ENCODE data around the gene RAD9A. TPM values are rescaled to one million over a fixed set of nuclear protein-coding genes. Genes with fewer than 3 reads are reported as not detected.

Gene RAD9A
- total RNA-seq, 1 experiment from 2014 or later = 9.0 TPM

DNA sequence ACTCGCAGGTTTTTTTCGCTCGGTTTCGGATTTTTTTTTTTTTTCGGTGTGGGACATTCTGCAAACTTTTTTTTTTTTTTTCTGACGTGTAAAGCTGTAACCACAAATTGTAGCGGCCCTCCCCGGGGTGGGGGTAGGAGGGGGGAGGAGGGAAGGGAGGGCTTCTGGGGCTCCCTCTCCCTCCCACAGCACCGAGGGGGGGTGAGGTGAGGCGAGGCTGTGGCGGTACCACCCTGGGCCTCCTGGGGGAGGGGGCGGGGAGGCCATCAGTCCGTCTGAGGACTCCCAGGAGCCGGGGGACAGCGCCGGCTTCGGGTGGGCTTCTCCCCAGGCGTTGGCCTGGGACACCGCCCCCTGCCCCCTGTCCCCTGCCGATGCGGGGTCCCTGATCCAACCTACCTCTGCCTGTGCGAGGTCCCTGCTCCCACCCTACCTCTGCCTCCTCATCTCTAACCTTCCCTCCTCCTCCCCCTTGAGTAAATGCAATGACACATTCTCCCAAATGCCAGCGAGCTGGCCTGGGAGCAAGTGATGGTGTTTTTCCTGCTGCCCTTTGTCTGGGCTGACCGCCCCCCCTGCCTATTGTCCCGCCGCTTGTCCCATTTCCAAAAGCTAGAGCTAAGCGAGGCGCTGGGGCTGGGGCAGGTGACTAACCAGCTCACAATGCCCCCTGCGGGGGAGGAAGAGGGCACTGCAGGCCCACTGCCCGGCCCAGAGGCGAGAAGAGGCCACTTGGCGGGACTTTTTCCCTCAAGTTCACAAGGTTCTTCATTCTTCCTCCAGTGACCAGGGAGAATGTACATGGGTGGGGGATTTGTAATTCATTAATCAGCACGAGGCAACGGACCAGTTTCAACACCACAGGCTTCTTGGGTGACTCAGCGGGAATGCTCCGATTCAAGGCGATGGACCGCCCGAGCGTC is 17.9 kb upstream of the RAD9A start:
- DNase-seq (ENCODE audit: low read depth) = peak; percentile 95

DNA sequence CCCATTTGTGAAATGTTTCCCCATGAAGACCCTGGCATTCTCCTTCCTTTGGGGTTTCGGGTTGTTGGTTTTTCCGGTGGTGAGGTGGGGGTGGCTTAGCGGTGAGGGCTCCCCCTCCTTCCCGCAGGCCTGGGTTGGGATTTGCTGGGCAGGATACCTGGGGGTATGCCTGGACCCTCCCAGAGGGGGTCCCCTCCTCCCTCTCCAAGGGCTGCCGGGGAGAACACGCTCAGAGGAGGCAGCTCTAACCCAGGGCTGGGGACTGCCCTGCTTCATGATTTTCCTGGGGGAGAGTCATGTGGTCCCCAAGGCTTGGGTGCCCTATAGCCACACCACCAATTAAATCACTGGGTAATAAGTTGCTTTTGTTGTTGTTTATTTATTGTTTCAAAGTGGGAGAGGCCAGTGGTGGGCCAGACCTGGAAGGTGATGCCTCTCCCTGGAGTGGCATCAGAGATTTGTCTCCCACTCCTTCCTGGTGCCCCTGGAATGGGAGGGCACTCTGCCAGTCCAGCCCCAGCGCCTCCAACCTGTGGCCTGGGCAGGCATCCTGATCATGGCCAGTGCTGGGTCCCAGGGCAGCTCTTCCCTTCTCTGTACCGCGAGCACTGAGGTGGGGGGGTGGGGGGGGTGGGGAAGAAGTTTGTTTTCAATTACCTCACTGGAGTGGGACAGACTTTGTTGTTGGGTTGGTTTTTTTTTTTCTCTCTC is 17.1 kb upstream of the RAD9A start:
- DNase-seq (ENCODE audit: low read depth) = peak; percentile 52

DNA sequence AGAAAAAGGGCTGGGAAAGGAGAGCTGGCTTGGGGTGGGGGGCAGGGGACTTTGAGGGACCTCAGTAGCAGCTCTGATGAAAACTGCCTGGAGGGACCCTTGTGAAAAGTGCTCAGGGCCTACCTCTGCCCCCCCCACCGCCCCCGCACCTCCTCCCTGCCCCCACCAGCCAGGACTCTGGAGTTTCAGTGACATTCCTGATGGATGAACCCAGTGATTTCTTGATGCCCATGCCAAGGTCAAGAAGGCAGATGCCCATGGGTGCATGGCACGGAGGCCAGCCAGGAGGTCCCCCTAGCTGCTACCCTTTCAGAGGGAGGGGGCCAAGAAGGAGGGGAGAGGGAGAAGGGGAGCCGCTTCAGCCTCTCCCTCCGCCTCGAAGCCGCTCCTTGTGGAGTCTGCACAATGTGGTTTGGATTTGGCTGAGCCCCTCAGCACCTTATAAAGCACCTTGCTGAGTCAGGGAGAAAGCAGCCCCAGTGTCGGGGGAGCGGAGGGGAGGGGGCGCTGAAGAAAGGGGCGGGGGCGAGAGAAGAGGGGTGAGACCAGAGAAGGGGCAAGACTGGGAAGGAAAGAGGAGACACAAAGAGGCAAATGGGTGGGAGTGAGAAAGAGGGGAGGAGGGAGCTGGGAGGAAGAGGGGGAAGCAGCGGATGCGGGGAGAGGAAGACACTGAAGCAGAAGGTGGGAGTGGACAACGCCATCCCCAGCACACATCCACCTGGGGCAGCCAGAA is 16.3 kb upstream of the RAD9A start:
- DNase-seq (ENCODE audit: low read depth) = no peak

DNA sequence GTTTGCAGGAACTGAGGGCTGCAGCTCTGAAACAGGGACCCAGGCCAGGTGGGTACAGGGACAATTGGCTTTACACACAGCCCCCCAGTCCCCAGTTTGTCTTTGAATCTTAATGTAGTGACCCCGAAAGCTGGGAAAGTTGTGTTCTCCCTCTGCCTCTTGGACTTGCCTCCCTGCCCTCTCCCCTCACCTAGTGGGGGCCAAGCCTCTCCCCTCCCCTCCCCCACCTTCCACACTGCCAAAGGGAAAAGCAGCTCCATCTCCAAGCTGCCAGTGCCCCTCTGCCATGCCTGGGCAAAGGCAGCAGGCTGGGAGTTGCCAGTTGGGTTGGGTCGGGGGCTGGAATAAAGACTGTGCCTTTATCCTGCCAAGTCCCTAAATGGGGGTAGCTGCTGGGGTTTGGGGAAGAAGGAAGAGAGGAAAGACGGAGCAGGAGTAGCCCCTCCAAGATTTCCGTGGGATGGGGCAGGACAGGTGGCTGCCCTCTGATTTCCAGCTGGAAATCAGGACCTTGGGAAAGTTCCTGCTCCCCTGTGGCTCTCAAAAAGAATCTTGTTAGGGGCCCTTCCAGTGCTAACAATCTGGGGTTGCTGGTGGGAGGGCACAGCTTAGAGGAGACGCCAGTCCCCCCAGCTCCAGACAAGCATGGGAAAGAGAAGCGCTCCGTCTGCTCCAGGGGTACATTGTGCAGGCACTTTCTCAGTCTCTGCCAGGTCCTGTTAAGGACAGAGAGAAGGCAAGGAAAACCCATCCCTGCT is 15.5 kb upstream of the RAD9A start:
- DNase-seq (ENCODE audit: low read depth) = no peak

DNA sequence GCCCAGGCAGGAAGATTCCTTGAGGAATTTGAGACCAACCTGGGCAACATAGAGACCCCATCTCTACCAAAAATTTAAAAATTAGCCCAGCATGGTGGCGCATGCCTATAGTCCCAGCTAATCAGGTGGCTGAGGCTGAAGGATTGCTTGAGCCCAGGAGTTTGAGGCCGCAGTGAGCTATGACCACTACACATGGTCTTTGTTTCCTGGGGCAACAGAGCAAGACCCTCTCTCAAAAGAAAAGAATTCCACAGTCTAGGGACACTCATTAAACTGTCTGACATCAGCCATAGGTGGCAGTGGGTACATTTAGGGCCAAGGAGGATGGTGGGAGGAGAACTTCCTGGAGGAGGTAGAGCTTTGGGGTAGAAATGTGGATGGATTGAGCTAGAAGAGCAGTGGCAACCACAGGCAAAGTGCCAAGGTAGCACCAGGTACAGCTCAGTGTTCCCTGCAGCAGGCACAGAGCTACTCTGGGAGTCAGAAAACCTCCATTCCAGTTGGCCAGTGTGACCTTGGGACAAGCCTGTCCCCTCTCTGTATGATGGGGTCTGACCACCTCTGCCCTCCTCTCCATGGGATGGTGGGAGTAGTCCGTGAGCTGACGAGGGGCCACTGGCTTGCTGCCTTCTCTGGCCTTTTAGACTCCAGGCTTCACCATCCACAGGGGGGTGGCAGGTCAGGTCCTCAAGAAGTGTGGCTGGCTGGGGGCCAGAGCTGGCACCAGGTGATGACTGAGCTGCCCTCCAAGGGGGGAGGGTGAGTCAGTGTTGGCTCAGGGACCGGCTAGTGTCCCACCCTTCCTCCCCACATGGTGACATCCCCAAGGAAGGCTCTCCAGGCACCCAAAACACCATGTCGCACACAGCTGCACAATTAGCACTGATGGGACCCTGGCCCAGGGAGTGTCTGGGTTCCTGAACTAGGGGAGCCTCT is 14.6 kb upstream of the RAD9A start:
- peak; percentile 41 for DNase-seq (ENCODE audit: low read depth)

DNA sequence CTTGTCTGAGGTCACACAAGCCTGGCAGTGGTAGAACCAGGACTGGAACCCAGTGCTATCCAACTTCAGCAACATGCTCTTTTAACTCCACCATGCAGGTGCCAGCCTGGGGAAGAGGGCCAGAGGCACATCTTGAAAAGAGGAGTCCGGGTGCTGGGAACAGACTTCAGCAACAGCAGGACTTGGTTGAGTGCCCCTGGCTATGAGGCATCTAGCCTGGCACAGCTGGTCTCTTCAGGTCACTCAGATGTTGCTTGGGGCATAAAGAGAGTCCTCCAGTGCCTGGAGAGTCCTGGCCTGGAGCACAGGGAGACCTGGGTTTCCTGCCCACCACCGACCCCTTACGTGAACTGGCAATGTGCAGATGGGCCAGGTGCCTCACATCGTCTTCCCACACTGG is 13.2 kb upstream of the RAD9A start:
- DNase-seq (ENCODE audit: low read depth) = no peak

DNA sequence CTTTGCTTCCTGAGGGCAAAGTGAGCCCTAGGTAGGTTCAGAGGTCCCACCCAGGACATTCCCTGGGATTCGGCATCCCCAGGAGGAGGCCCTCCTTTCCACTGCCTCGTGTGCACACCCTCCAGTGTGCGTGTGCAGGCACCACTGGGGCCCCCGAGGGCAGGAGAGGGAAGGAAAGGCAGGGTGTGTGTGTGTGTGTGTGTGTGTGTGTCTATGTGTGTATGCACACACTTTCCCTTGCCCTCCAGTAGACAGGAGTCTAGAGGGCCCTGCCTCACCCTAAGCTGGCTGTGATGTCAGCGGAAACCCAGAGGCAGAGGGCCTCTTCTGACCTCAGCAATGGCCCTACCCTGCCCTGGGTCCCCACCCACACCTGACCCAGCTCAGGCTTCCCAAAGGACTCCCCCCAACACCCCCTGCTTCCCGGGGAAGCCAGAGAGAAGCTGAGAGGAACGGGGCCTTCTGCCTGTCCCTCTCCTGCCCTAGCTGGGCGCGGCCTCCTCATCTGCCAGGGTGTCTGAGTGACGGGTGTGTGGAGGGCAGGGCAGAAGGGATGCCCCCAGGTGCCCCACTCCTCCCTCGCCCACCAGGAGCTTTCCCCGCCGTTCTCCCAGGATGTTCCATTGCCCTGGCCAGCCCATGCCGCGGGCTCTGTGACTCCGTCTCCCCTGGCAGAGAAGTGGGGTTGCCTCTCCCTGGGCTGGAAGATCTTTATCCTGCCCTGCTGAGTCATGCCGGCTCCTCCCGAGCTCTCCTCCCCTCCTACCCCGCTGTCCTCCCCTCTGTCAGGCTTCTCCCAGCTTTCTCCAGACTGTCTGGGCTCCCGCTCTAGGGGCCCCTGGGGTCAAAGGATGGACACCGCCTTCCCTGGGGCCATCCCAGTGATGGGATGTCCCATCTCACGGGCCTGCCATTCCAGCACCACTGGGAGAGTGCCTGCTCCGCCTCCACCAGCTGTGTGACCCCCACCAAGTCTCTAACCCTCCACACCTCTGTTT is 12.4 kb upstream of the RAD9A start:
- DNase-seq (ENCODE audit: low read depth) = peak; percentile 74

DNA sequence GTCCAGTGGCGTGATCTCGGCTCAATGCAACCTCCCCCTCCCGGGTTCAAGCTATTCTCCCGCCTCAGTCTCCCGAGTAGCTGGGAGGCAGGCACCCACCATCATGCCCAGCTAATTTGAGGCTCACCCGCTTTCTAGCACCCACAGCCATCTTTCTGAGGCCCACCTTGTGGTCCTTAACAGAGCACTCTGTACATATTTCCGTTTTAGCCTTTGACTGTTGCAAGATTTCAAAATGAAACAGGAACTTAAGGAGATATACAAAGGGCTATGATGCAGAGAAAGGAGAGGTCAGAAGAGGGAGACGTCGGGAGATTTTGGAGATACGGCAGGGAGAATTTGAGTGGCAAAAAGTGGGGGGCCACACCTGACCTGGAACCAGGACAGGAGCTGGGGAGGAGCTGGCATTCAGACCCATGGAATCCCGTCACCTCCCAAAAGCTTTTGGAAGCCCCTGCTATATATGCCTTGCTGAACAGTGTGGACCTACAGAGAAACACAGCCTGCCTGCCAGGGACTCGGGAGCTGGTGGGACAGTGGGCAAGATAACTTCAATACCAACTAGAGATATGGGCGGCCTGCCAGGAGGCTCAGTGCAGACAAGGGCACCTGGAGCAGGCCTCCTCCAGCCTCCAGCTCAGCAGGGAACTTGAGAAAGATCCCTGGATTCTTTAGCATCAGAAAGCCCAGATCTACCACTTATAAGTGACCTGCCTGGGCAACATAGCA is 10.4 kb upstream of the RAD9A start:
- no peak for DNase-seq (ENCODE audit: low read depth)

DNA sequence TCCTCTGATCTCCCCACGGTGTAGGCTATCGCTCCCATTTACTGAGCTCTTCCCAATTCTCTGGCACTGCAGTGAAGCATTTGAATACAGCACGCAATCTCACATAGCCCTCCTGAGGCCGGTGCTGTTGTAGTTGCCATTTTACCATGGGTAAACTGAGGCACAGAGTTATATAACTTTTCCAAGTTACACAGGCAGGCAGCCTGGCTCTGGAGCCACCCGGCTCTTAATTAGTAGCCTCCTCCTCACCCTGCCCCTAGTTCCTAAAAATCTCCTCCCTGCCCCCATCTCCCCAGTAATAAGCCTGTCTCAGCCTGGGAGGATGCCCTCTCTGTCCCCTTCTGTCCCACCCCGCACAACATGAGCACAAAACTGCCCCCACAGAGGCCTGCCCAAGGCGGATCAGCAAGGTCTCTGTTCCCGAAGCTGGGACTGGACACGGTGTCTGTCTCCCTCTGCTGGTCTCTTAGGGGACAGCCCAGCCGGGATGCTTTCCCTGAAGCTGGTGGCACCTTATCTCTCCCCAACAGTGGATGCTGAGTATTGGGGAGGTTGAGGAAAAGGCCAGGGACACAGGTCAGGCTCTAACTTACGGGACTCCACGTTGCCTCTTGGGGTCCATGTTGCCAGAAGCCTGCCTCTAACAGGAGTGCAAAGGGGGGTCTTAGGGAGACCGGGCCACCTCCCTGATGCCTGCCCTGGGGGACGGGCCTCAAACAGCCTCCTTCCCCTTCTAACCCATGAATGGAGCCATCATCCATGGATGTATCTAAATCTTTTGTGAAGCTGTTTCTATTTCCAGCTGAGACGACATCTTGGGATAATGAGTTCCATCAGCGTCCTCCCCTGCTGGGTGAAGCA is 9.3 kb upstream of the RAD9A start:
- peak; percentile 77 for DNase-seq (ENCODE audit: low read depth)

DNA sequence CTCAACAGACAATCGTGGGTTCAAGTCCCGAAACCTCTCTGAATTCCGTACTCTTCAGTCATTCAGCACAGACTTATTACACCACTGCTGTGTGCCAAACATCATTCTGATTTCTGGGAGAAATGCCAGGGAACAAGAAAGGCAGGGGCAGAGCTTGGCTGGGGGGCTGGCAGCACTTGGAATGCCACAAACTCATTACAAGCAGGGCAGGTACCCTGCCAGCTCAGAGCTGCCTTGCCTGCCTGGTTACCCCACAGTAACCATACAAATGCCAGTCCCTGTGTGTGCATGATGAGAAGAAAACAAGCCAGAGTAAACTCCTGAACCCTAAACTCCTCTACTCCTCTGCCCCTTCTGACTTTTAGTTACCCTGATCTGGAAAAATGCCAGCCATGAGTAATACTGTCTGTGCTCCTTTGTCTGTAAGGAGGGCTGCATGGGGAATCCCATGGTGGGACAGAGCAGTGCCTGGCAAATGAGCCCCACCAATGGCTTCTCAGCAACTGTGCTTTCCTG is 6.9 kb upstream of the RAD9A start:
- DNase-seq (ENCODE audit: low read depth) = peak; percentile 76

DNA sequence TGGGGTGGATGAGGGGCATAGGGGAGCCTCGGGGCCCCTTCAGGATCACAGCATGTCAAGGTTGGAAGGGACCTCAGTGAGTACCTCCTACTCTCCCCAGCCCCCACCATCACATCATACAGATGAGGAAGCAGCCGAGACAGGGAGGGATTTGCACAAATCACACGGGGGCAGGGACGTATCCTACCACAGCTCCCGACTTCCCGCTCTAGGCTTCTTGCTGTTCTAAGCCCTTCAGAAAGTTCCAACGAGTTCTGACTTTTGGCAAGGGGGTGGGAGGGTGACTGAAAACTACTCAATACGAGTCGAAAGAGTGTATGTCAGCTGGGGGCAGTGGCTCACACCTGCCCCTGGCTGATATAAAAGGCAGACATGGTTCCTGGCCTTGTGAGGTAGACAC is 4.7 kb upstream of the RAD9A start:
- DNase-seq (ENCODE audit: low read depth) = no peak

DNA sequence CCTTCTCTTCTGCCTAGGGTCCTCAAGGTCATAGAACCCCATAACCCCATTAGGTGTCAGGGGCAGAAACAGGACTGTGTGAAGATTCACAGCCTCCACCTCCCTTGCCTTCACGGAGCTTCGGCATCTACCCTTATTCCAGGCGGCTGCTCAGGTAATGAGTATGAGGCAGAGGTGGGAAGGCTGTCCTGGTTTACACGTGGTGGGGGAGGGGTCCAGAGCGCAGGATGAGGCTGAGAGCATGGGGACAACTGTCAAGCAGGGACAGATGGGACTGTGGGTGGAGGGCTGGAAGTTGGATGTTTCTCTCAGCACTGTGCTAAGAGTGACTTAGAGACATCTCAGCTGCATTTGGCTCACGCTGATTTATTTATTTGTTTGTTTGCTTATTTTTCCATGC is 4.3 kb upstream of the RAD9A start:
- DNase-seq (ENCODE audit: low read depth) = no peak

DNA sequence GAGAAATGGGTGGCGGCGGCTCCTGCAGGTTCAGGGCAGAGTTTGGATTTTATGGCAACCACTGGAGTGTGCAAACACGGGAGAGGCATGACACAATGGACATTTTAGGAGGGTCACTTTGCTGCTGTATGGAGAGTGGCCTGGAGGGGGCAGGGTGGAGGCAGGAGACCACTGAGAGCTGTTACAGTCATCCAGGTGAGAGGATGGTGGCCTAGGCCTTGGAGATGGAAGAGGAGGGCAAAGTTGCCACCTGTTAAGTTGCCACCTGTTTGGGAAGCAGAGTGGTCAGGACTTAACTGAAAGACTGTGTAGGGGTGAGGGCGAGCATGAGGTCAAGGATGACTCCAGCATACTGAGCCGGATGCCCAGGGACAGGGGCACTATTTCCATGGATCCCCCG is 2.3 kb upstream of the RAD9A start:
- DNase-seq (ENCODE audit: low read depth) = peak; percentile 44

DNA sequence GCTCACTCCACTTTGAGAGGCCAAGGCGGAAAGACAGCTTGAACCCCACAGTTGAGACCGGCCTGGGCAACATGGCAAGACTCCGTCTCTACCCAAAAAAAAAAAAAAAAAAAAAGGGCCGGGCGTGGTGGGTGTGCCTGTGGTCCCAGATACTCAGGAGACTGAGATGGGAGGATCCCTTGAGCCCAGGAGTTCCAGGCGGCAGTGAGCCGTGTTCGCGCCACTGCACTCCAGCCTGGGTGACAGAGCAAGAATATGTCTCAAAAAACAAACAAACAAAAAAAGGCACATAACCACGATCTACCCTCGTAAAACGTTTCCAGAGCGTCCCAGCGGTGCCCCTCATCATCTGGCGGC is 861 bp upstream of the RAD9A start:
- no peak for DNase-seq (ENCODE audit: low read depth)

DNA sequence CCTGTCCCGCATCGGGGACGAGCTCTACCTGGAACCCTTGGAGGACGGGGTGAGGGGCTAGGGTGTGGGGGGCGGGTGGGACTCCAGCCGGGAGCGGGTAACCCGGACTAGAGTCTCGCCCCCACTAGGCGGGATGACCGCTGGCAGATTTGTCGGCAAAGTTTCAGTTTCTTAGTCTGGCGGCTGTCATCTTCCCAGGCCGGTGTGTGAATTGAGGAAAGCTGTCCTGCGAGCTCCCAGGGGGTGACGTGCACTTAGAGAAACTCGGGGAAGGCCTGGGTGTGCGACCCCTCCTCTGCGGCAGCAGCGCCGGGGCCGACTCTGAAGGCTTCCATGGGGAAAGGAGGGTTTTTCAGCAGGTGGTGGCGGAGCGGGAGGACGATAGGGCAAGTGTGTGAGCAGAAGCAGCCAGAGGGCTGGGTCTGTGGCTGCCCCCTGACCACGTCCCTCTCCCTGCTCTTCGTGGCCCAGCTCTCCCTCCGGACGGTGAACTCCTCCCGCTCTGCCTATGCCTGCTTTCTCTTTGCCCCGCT is 463 bp downstream of the RAD9A start:
- DNase-seq (ENCODE audit: low read depth) = no peak

DNA sequence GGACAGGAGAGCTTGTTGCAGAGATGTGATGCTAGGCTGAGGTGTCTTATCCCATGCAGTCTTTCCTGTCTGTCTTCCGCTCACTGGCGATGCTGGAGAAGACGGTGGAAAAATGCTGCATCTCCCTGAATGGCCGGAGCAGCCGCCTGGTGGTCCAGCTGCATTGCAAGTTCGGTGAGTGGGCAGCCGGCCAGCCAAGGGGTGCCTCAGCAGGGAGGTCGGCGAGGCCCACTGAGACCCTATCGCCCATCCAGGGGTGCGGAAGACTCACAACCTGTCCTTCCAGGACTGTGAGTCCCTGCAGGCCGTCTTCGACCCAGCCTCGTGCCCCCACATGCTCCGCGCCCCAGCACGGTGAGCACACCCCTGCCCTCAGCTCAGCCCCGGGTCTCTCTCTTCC is 1.7 kb downstream of the RAD9A start:
- DNase-seq (ENCODE audit: low read depth) = no peak

DNA sequence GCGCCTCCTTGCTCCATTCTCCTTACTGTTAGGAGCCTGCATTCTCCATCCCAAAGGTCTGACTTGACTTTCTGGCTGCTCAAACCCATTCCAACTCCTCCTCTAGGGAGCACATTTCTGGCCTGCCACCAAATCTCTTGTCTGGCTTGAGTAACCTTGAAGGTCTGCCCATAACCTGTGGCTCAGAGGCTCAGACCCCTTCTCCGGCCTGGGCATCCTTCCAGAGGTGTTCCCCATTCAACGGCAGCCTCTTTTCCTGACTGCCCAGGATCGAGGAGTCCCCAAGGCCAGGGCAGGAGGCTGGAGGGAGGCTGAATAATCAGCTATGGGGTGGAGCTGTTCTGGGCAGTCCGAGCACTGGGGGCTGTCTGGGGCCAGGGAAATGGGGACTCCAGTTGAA is 2.2 kb downstream of the RAD9A start:
- no peak for DNase-seq (ENCODE audit: low read depth)

All from Daoy (cell line).